ENCODE results near the gene ZBTB12. TPM values are rescaled to one million over a fixed set of nuclear protein-coding genes. Genes with fewer than 3 reads are reported as not detected.

Gene ZBTB12
- total and polyA plus RNA-seq, 2 of the 4 experiments (the other 2 are of a cell fraction) = 2.0 to 8.5 TPM

DNA sequence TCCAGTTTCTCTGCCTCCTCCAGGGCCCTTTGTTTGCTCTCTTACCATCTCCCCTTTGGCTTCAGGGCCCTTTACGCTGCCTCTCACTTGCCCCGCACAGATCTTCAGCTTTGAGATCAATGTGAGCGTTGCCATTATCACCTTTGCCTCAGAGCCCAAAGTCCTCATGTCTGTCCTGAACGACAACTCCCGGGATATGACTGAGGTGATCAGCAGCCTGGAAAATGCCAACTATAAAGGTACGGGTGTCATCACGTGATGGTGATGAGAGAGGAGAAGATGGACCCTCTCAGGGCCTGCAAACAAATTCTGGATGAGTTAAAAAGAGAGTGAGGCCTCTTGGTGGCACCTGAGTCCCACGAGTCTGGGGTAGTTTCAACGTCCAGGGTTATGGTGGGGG, 33.9 kb upstream of the ZBTB12 start:
- DNase-seq (no peak), ATAC-seq (ENCODE audit: low read depth) (no peak)
- peaks cover 4% of the 10 kb centered on the region for H3K4me1 ChIP-seq (ENCODE audit: control insufficient read depth, insufficient read depth, low read length)
- no peak overlapping the region for H4K8ac ChIP-seq (ENCODE audit: low read depth in 2 of 2, low read length in 2 of 2)
- ChIA-PET CTCF (no interaction called here), POLR2A (ENCODE audit: unreplicated experiment) (no interaction called here)
- H2AK5ac ChIP-seq (ENCODE audit: low read depth, low read length) = no peak overlapping the region
- WGBS, 2 experiments (ENCODE audit: extremely low coverage in 2 of 2, insufficient read length in 1 of 2) = 82% methylated on average over 4 of the region's 9 CpGs; no CpG with 5 or more reads in 1 of the 2 experiments
- H3K9ac ChIP-seq (ENCODE audit: low read depth, low read length) = no peak overlapping the region
- no peak overlapping the region for H3K4ac ChIP-seq (ENCODE audit: low read depth, low read length)
- H3K9me1 ChIP-seq (ENCODE audit: insufficient read depth, low read length) = no peaks in the 10 kb centered on the region
- no peak overlapping the region for H3K4me2 ChIP-seq (ENCODE audit: low read depth, low read length)
- no peak overlapping the region for H2BK120ac ChIP-seq (ENCODE audit: low read depth, low read length)
- no peak overlapping the region for H3K18ac ChIP-seq (ENCODE audit: low read depth, low read length)
- H2AK9ac ChIP-seq (replicated peaks; ENCODE audit: low read depth, low read length, poor library complexity) = no peak overlapping the region
- H2BK5ac ChIP-seq (ENCODE audit: low read depth, low read length, poor library complexity, severe bottlenecking) = no peak overlapping the region
- no peak overlapping the region for H4K91ac ChIP-seq (ENCODE audit: insufficient read depth, low read depth, low read length)
- no peak overlapping the region for H3K23ac ChIP-seq (ENCODE audit: low read depth, low read length)
- no TSS peak for BruUV-seq (replicated peaks)
- in situ Hi-C loops (cut with MboI; ENCODE audit: low sequenced_read_pairs) = no loop called here
- no peak overlapping the region for H4K5ac ChIP-seq (ENCODE audit: low read depth, low read length)
- dilution Hi-C loops (cut with HindIII; ENCODE audit: low sequenced_read_pairs, unreplicated experiment) = no loop called here
- H2BK15ac ChIP-seq (ENCODE audit: low read depth, low read length) = no peak overlapping the region
- no peaks in the 10 kb centered on the region for H3K9me3 ChIP-seq (ENCODE audit: control insufficient read depth, insufficient read depth, low read length)
- no peaks in the 10 kb centered on the region for H4K20me1 ChIP-seq (ENCODE audit: insufficient read depth, low read length)
- no peak overlapping the region for H2AFZ ChIP-seq (replicated peaks; ENCODE audit: low read length, poor library complexity)
- no peak overlapping the region for H3K4me3 ChIP-seq (ENCODE audit: insufficient read depth, low read depth, low read length)
- peaks cover 8% of the 10 kb centered on the region for H3K27me3 ChIP-seq (ENCODE audit: control insufficient read depth, insufficient read depth, low read length)
- no peak overlapping the region for H3K27ac ChIP-seq (ENCODE audit: insufficient read depth, low read length)
- intact Hi-C loops (cut with micrococcal nuclease) = no loop called here
- H2BK20ac ChIP-seq (ENCODE audit: low read depth, low read length) = no peak overlapping the region
- H3K79me1 ChIP-seq (ENCODE audit: low read depth in 1 of 2, low read length in 2 of 2) = no peaks in the 10 kb centered on the region
- TF ChIP-seq, protein P1, sequence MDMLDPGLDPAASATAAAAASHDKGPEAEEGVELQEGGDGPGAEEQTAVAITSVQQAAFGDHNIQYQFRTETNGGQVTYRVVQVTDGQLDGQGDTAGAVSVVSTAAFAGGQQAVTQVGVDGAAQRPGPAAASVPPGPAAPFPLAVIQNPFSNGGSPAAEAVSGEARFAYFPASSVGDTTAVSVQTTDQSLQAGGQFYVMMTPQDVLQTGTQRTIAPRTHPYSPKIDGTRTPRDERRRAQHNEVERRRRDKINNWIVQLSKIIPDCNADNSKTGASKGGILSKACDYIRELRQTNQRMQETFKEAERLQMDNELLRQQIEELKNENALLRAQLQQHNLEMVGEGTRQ (IDR thresholded peaks at IDR 0.05; ENCODE audit: low read depth, low read length) = no peak
- TF ChIP-seq NFE2L2 (IDR thresholded peaks at IDR 0.05; ENCODE audit: low read depth, low read length) = no peak
- H3K36me3 ChIP-seq (ENCODE audit: control insufficient read depth, insufficient read depth, low read length) = no peaks in the 10 kb centered on the region
- H3K56ac ChIP-seq (ENCODE audit: extremely low read depth, insufficient read depth, low read length) = no peak overlapping the region
- H3K14ac ChIP-seq (replicated peaks; ENCODE audit: low read depth, low read length) = no peak overlapping the region

Data from IMR-90 (cell line).